K562 (cell line): ENCODE measurements around the gene GDF7.

Experiments
- CTCF ChIP-seq, 3 experiments: IDR thresholded peaks in 2 of 3; conservative IDR thresholded peaks in 1 of 3; 2 replicates each; pipeline ENCODE4 v1.5.1; 2011 to 2012; ENCODE audit warnings: low read length in 3 of 3, mild to moderate bottlenecking in 3 of 3, control low read depth in 2 of 3, improper control_type of control experiment in 1 of 3, inconsistent platforms in 1 of 3, low read depth in 1 of 3, mixed read lengths in 1 of 3, moderate library complexity in 1 of 3; ENCODE audit not compliant: insufficient read depth in 2 of 3
- POLR2A ChIP-seq: fragments of 450-650 bp; conservative IDR thresholded peaks from 2 replicates; pipeline ENCODE4 v1.6.1; 2016

GRCh38 chr2:20693317-20693716, 26.4 kb downstream of the GDF7 start:
- TF ChIP-seq CTCF (IDR thresholded peaks at IDR 0.05 in 2 of 3, conservative IDR thresholded peaks at IDR 0.05 in 1 of 3; ENCODE audit: insufficient read depth in 2 of 3, low read depth in 1 of 3, low read length in 3 of 3): no peak
- TF ChIP-seq POLR2A: no peak
